NT2/D1 (cell line): ENCODE data around the gene PNPLA3.

Source experiments
- YY1 ChIP-seq: IDR thresholded peaks from 2 replicates; pipeline ENCODE4 v1.6.1; 2011; ENCODE audit not compliant: insufficient read length, insufficient read depth
- ZNF274 ChIP-seq: IDR thresholded peaks from 2 replicates; pipeline ENCODE4 v1.6.1; 2011; ENCODE audit warnings: mild to moderate bottlenecking, low read depth, low read length

- no peak for TF ChIP-seq YY1
- no peak for TF ChIP-seq ZNF274
Observed at GRCh38 chr22:43969989-43970755, 46.6 kb downstream of the PNPLA3 start.
